SK-N-MC (cell line): ENCODE results near the gene CA5B.

ENCODE experiments used
- EZH2 ChIP-seq: fragments of 200-600 bp; sonication (generic); IDR thresholded peaks from one replicate; pipeline ENCODE4 v1.6.1; 2017; ENCODE audit warnings: antibody characterized with exemption
- FOXP2 ChIP-seq: optimal IDR thresholded peaks from 2 replicates; pipeline ENCODE3; 2011; ENCODE audit warnings: mild to moderate bottlenecking, moderate library complexity; ENCODE audit not compliant: insufficient read depth; ENCODE audit errors: extremely low read length, control extremely low read depth
- POLR2AphosphoS5 ChIP-seq: IDR thresholded peaks from 2 replicates; pipeline ENCODE4 v1.6.1; 2012; ENCODE audit warnings: mild to moderate bottlenecking, low read depth, low read length, borderline replicate concordance

DNA sequence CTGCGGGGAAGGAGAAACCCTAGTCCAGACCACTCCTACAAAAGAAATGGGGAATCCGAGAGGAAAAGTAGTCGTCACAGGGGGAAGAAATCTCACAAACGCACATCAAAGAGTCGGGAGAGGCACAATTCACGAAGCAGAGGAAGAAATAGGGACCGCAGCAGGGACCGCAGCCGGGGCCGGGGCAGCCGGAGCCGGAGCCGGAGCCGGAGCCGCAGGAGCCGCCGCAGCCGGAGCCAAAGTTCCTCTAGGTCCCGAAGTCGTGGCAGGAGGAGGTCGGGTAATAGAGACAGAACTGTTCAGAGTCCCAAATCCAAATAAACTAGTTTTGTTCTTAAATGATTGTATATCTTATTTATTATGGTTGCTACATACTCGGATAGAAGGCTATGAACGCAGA, 84.9 kb downstream of the CA5B start:
- no peak for TF ChIP-seq EZH2
- no peak for TF ChIP-seq POLR2AphosphoS5
- TF ChIP-seq FOXP2: no peak
